RWPE2 (cell line): ENCODE data around the gene PFDN5.

Experiments used
- ATAC-seq: fragments of 200-7000 bp; cut with Tn5 transposase; 3 replicates; pipeline ENCODE4 v1.9.1; 2021; ENCODE audit warnings: low read depth
- DNase-seq: peaks from one replicate; pipeline ENCODE4 v3.0.0-alpha.2; 2020; ENCODE audit warnings: low spot score
- H3K27ac ChIP-seq: fragments of 450-650 bp; 2 replicates; pipeline ENCODE4 v1.5.1; 2017; ENCODE audit warnings: mild to moderate bottlenecking; ENCODE audit not compliant: poor library complexity, severe bottlenecking
- H3K27me3 ChIP-seq: fragments of 250-450 bp; sonication (Bioruptor Pico); 2 replicates; pipeline ENCODE4 v1.5.1; 2021; ENCODE audit warnings: mild to moderate bottlenecking, moderate library complexity; ENCODE audit not compliant: insufficient read depth, poor library complexity, severe bottlenecking
- H3K36me3 ChIP-seq: fragments of 250-450 bp; sonication (Bioruptor Pico); 2 replicates; pipeline ENCODE4 v1.5.1; 2020; ENCODE audit warnings: low read depth, mild to moderate bottlenecking, moderate library complexity
- H3K4me1 ChIP-seq: fragments of 250-450 bp; sonication (Bioruptor Pico); 2 replicates; pipeline ENCODE4 v1.5.1; 2021; ENCODE audit warnings: mild to moderate bottlenecking, moderate library complexity; ENCODE audit not compliant: insufficient read depth, poor library complexity, severe bottlenecking
- H3K4me3 ChIP-seq: fragments of 250-450 bp; sonication (Bioruptor Pico); 2 replicates; pipeline ENCODE4 v1.5.1; 2021; ENCODE audit warnings: mild to moderate bottlenecking, moderate library complexity; ENCODE audit not compliant: severe bottlenecking
- H3K9me3 ChIP-seq: fragments of 250-450 bp; sonication (Bioruptor Pico); 2 replicates; pipeline ENCODE4 v1.5.1; 2021; ENCODE audit warnings: mild to moderate bottlenecking, moderate library complexity; ENCODE audit not compliant: severe bottlenecking
- TF ChIP-seq, protein P1 (sequence below): fragments of 450-650 bp; IDR thresholded peaks from one replicate; pipeline ENCODE4 v1.5.1; 2017; ENCODE audit warnings: mild to moderate bottlenecking, moderate library complexity; ENCODE audit not compliant: poor library complexity, severe bottlenecking

Gene PFDN5

DNA sequence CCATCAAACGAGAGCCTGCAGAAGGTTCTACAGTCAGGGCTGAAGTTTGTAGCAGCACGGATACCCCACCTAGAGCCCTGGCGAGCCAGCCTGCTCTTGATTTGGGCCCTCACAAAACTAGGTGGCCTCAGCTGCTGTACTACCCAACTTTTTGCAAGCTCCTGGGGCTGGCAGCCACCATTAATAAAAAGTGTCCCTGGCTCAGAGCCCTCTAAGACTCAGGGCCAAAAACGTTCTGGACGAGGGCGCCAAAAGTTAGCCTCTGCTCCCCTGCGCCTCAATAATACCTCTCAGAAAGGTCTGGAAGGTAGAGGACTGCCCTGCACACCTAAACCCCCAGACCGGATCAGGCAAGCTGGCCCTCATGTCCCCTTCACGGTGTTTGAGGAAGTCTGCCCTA, 8.9 kb upstream of the PFDN5 start:
- Histone ChIP-seq H3K4me3 (no peak overlapping the region), H3K36me3 (peaks cover 70% of the 10 kb centered on the region), H3K4me1 (no peaks in the 10 kb centered on the region), H3K9me3 (no peaks in the 10 kb centered on the region), H3K27ac (no peak overlapping the region), H3K27me3 (no peaks in the 10 kb centered on the region)
- DNase-seq (no peak), ATAC-seq (no peak)
- TF ChIP-seq, protein P1, sequence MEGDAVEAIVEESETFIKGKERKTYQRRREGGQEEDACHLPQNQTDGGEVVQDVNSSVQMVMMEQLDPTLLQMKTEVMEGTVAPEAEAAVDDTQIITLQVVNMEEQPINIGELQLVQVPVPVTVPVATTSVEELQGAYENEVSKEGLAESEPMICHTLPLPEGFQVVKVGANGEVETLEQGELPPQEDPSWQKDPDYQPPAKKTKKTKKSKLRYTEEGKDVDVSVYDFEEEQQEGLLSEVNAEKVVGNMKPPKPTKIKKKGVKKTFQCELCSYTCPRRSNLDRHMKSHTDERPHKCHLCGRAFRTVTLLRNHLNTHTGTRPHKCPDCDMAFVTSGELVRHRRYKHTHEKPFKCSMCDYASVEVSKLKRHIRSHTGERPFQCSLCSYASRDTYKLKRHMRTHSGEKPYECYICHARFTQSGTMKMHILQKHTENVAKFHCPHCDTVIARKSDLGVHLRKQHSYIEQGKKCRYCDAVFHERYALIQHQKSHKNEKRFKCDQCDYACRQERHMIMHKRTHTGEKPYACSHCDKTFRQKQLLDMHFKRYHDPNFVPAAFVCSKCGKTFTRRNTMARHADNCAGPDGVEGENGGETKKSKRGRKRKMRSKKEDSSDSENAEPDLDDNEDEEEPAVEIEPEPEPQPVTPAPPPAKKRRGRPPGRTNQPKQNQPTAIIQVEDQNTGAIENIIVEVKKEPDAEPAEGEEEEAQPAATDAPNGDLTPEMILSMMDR, result no peak

DNA sequence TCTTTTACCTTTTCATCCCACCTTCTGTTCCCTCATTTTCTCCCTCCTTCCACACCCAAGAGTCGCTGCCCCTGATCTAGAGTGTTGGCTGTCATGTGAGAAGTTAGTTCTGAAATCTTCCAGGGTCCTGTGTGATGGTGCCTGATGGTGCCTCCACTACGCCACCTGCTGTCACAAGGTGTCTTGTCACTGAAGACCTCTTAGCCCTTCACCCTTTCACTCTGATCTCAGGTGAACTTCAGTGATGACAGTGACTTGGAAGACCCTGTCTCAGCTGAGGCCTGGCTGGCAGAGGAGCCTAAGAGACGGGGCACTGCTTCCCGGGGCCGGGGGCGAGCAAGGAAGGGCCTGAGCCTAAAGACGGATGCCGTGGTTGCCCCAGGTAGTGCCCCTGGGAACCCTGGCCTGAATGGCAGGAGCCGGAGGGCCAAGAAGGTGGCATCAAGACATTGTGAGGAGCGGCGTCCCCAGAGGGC, 7.6 kb upstream of the PFDN5 start:
- Histone ChIP-seq H3K9me3 (no peaks in the 10 kb centered on the region), H3K27me3 (no peaks in the 10 kb centered on the region), H3K4me1 (no peaks in the 10 kb centered on the region), H3K4me3 (no peak overlapping the region), H3K36me3 (peaks cover 64% of the 10 kb centered on the region), H3K27ac (no peak overlapping the region)
- DNase-seq (no peak), ATAC-seq (peak; percentile 75)
- TF ChIP-seq, protein P1, result peak; percentile 75

DNA sequence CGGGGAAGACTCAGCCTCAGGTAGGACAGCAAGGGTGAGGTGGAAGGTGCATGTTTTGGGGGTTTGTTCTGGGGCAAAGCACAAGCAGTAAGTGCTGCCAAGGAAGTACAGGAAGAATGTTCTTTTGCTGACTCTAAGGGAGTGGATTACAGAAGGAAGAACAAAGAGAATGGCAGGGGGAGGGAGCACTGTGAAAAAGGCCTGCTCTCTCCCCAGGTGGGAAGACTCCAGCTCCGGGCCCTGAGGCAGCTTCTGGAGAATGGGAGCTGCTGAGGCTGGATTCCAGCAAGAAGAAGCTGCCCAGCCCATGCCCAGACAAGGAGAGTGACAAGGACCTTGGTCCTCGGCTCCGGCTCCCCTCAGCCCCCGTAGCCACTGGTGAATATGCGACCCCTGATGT, 7.0 kb upstream of the PFDN5 start:
- Histone ChIP-seq H3K27me3 (no peaks in the 10 kb centered on the region), H3K36me3 (peaks cover 62% of the 10 kb centered on the region), H3K4me3 (no peak overlapping the region), H3K9me3 (no peaks in the 10 kb centered on the region), H3K27ac (no peak overlapping the region), H3K4me1 (no peaks in the 10 kb centered on the region)
- TF ChIP-seq, protein P1, result no peak
- DNase-seq (no peak), ATAC-seq (no peak)

DNA sequence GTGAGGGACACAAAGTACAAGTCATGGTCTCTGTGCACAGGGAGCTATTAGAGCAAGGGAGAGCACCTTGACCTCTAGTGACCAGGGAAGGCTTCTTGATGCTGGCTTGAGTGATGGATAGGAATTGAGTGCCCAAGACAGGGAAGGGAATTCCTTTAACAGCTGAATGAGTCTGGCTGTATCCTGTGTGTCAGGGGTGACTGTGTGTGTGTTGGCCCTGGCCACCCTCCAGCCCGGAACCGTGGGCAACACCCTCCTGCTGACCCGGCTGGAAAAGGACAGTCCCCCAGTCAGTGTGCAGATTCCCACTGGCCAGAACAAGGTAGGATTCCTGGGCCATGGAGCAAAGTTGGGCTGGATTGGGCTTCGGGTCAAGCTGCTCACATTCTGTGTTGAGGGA, 5.5 kb upstream of the PFDN5 start:
- no peak overlapping the region for H3K4me3 ChIP-seq
- H3K36me3 ChIP-seq, result peaks cover 49% of the 10 kb centered on the region
- no peaks in the 10 kb centered on the region for H3K4me1 ChIP-seq
- TF ChIP-seq, protein P1, result no peak
- no peak overlapping the region for H3K27ac ChIP-seq
- no peaks in the 10 kb centered on the region for H3K27me3 ChIP-seq
- DNase-seq, result no peak
- ATAC-seq, result no peak
- no peaks in the 10 kb centered on the region for H3K9me3 ChIP-seq

DNA sequence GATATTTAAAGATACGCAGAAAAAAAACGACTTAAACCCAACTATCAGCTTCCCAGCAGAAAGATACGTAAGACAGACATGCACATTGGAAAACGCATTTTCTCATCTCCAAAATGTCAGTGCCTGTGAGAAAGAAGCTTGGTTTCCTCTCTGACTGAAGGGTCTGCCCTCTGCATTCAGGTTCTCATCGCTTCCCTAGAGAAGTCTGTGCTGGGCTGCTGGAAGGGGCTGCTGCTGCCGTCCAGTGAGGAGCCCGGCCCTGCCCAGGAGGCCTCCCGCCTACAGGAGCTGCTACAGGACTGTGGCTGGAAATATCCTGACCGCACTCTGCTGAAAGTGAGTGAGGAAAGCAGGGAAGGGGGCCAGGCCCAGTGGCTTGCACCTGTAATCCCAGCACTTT, 4.7 kb upstream of the PFDN5 start:
- Histone ChIP-seq H3K4me1 (no peaks in the 10 kb centered on the region), H3K9me3 (no peaks in the 10 kb centered on the region), H3K36me3 (peaks cover 41% of the 10 kb centered on the region), H3K27me3 (no peaks in the 10 kb centered on the region), H3K27ac (no peak overlapping the region), H3K4me3 (no peak overlapping the region)
- ATAC-seq (no peak), DNase-seq (no peak)
- TF ChIP-seq, protein P1, result no peak
